HEK293T (cell line): ENCODE measurements around the gene ARL8A.

Source experiments
- ARNT ChIP-seq: fragments of 450-650 bp; IDR thresholded peaks from 2 replicates; pipeline ENCODE4 v1.6.1; 2017; ENCODE audit warnings: mild to moderate bottlenecking
- BHLHE40 ChIP-seq: fragments of 450-650 bp; IDR thresholded peaks from 2 replicates; pipeline ENCODE4 v1.6.1; 2016; ENCODE audit warnings: mild to moderate bottlenecking, moderate library complexity, borderline replicate concordance
- ELF4 ChIP-seq: fragments of 450-650 bp; IDR thresholded peaks from 2 replicates; pipeline ENCODE4 v1.6.1; 2017; ENCODE audit warnings: antibody characterized with exemption
- FOXA1 ChIP-seq: fragments of 450-650 bp; IDR thresholded peaks from 2 replicates; pipeline ENCODE4 v1.6.1; 2016; ENCODE audit warnings: mild to moderate bottlenecking
- FOXK2 ChIP-seq: fragments of 450-650 bp; IDR thresholded peaks from 2 replicates; pipeline ENCODE4 v1.6.1; 2016; ENCODE audit warnings: mild to moderate bottlenecking
- FOXM1 ChIP-seq: fragments of 450-650 bp; IDR thresholded peaks from 2 replicates; pipeline ENCODE4 v1.6.1; 2017; ENCODE audit warnings: mild to moderate bottlenecking, borderline replicate concordance
- HDGF ChIP-seq: fragments of 450-650 bp; IDR thresholded peaks from 2 replicates; pipeline ENCODE4 v1.6.1; 2017; ENCODE audit warnings: antibody characterized with exemption, borderline replicate concordance
- NFRKB ChIP-seq: fragments of 450-650 bp; IDR thresholded peaks from 2 replicates; pipeline ENCODE4 v1.6.1; 2016; ENCODE audit warnings: mild to moderate bottlenecking, moderate library complexity
- SP1 ChIP-seq: fragments of 450-650 bp; IDR thresholded peaks from 2 replicates; pipeline ENCODE4 v1.6.1; 2017
- SUZ12 ChIP-seq: fragments of 450-650 bp; IDR thresholded peaks from 2 replicates; pipeline ENCODE4 v1.6.1; 2016; ENCODE audit warnings: mild to moderate bottlenecking
- TARDBP ChIP-seq: fragments of 450-650 bp; IDR thresholded peaks from 2 replicates; pipeline ENCODE4 v1.6.1; 2016
- ZNF384 ChIP-seq: fragments of 450-650 bp; IDR thresholded peaks from 2 replicates; pipeline ENCODE4 v1.6.1; 2016
- TF ChIP-seq, protein P1 (sequence below): fragments of 450-650 bp; IDR thresholded peaks from 2 replicates; pipeline ENCODE4 v1.6.1; 2016

DNA sequence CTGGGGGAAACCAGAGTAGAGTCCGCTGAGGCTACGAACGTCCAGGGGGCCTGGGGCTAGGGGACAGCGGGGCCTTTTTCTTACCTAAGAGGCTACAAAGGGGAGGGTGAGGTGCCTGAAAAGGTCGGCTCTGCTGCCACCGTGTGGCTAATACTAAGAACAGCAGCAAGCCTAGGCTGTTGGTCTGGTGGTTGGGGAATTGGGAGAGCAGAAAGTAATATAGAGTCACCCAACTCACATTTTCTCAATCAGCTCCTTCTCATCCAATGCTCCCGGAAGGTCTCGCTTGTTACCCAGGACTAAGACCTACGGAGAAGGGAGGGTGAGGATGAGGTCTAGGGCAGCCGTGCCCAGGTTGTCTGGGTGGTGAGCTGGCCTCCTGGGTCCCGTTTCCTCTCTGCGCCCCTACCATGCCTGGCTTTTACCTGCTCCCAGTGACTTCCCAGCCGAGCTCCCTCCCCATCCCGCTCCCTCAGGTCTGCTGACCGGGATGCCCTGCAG lies 9.3 kb downstream of the ARL8A start:
- TF ChIP-seq SP1 (no peak), HDGF (no peak), BHLHE40 (no peak), ARNT (no peak), NFRKB (no peak), FOXM1 (no peak), FOXK2 (no peak), FOXA1 (no peak), TARDBP (no peak), ZNF384 (no peak), SUZ12 (no peak), ELF4 (no peak)
- TF ChIP-seq, protein P1, sequence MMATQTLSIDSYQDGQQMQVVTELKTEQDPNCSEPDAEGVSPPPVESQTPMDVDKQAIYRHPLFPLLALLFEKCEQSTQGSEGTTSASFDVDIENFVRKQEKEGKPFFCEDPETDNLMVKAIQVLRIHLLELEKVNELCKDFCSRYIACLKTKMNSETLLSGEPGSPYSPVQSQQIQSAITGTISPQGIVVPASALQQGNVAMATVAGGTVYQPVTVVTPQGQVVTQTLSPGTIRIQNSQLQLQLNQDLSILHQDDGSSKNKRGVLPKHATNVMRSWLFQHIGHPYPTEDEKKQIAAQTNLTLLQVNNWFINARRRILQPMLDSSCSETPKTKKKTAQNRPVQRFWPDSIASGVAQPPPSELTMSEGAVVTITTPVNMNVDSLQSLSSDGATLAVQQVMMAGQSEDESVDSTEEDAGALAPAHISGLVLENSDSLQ = no peak
